Karpas-422 (cell line): ENCODE results near the gene GARIN5A. TPM values are rescaled to one million over a fixed set of nuclear protein-coding genes. Genes with fewer than 3 reads are reported as not detected.
A peak's percentile ranks its signal among the peaks of the same experiment; 100 is the strongest.

ENCODE experiments used
- DNase-seq: peaks from one replicate; pipeline ENCODE4 v3.0.0-alpha.2; 2015
- H2AFZ ChIP-seq: fragments of 200-600 bp; sonication (generic); 2 replicates; pipeline ENCODE4 v1.6.1; 2014; ENCODE audit warnings: antibody characterized with exemption, low read length, mixed read lengths
- H3K27ac ChIP-seq: fragments of 200-600 bp; sonication (generic); 2 replicates; pipeline ENCODE4 v1.5.1; 2014; ENCODE audit warnings: mild to moderate bottlenecking, low read length, moderate library complexity
- H3K27me3 ChIP-seq: fragments of 200-600 bp; sonication (generic); 2 replicates; pipeline ENCODE4 v1.6.1; 2014; ENCODE audit warnings: low read length, mixed read lengths
- H3K36me3 ChIP-seq: fragments of 200-600 bp; sonication (generic); 2 replicates; pipeline ENCODE4 v1.6.1; 2014; ENCODE audit warnings: low read length, mixed read lengths; ENCODE audit not compliant: insufficient read depth
- H3K4me1 ChIP-seq: fragments of 200-600 bp; sonication (generic); 2 replicates; pipeline ENCODE4 v1.6.1; 2014; ENCODE audit warnings: mild to moderate bottlenecking, low read length, mixed read lengths
- H3K4me2 ChIP-seq: fragments of 200-600 bp; sonication (generic); 2 replicates; pipeline ENCODE4 v1.6.1; 2014; ENCODE audit warnings: low read length, low read depth, mild to moderate bottlenecking; ENCODE audit not compliant: poor library complexity, severe bottlenecking
- H3K4me3 ChIP-seq: fragments of 200-600 bp; sonication (generic); 2 replicates; pipeline ENCODE4 v1.5.1; 2014; ENCODE audit warnings: mild to moderate bottlenecking, antibody characterized with exemption, low read length, mixed read lengths
- H3K79me2 ChIP-seq: fragments of 200-600 bp; sonication (generic); 2 replicates; pipeline ENCODE4 v1.6.1; 2014; ENCODE audit warnings: mild to moderate bottlenecking, low read length, mixed read lengths
- H3K9ac ChIP-seq: fragments of 200-600 bp; sonication (generic); 2 replicates; pipeline ENCODE4 v1.6.0; 2014; ENCODE audit warnings: low read length
- H3K9me2 ChIP-seq: fragments of 200-600 bp; sonication (generic), shearing (Covaris generic); replicated peaks from 2 replicates; pipeline ENCODE4 v1.6.0; 2014; ENCODE audit warnings: mild to moderate bottlenecking, low read length, moderate library complexity; ENCODE audit not compliant: insufficient read depth
- H3K9me3 ChIP-seq: fragments of 300-700, 200-600 bp; sonication (generic); 2 replicates; pipeline ENCODE4 v1.6.1; 2014; ENCODE audit warnings: low read length, mixed read lengths
- H4K20me1 ChIP-seq: fragments of 200-600 bp; sonication (generic); 2 replicates; pipeline ENCODE4 v1.6.1; 2014; ENCODE audit warnings: mild to moderate bottlenecking, antibody characterized with exemption, low read length, low read depth; ENCODE audit not compliant: insufficient read depth
- total RNA-seq: library from RNA; depleted of rRNA; stranded (reverse); fragments of >200 nt; shearing (Covaris generic); gene quantifications from 2 replicates; pipeline ENCODE4 v1.2.3, GENCODE V29; 2014; ENCODE audit warnings: low replicate concordance

Gene GARIN5A
- total RNA-seq, 1 experiment from 2014 or later: not detected

- Histone ChIP-seq H3K4me2 (no peak overlapping the region), H3K27me3 (no peaks in the 10 kb centered on the region), H3K9me3 (no peaks in the 10 kb centered on the region), H3K36me3 (no peaks in the 10 kb centered on the region), H3K9me2 (no peaks in the 10 kb centered on the region), H3K4me3 (no peak overlapping the region), H4K20me1 (no peaks in the 10 kb centered on the region), H3K79me2 (no peaks in the 10 kb centered on the region), H3K27ac (no peak overlapping the region), H3K9ac (no peak overlapping the region), H2AFZ (no peak overlapping the region), H3K4me1 (peaks cover 10% of the 10 kb centered on the region)
- DNase-seq: no peak
These were observed 17.8 kb upstream of the GARIN5A start for GRCh38 chr19:50494186-50495019.

GRCh38 chr19:50493171-50493570, 16.5 kb upstream of the GARIN5A start:
- Histone ChIP-seq H3K9me3 (no peaks in the 10 kb centered on the region), H3K27ac (no peak overlapping the region), H3K9me2 (no peaks in the 10 kb centered on the region), H4K20me1 (no peaks in the 10 kb centered on the region), H2AFZ (no peak overlapping the region), H3K4me3 (no peak overlapping the region), H3K27me3 (no peaks in the 10 kb centered on the region), H3K4me1 (peaks cover 10% of the 10 kb centered on the region), H3K4me2 (no peak overlapping the region), H3K79me2 (no peaks in the 10 kb centered on the region), H3K36me3 (no peaks in the 10 kb centered on the region), H3K9ac (no peak overlapping the region)
- DNase-seq: no peak

GRCh38 chr19:50492303-50493052, 15.8 kb upstream of the GARIN5A start:
- Histone ChIP-seq H4K20me1 (0 out of 2 replicates have a peak, but pooled peaks cover under 1% of the 10 kb centered on the region), H3K4me3 (no peak overlapping the region), H3K4me1 (peaks cover 10% of the 10 kb centered on the region), H3K9ac (no peak overlapping the region; the same call in 1 of the 2 replicates), H3K27ac (no peak overlapping the region), H2AFZ (no peak overlapping the region), H3K79me2 (no peaks in the 10 kb centered on the region), H3K9me2 (no peaks in the 10 kb centered on the region), H3K4me2 (peak overlapping the region; percentile 4), H3K36me3 (no peaks in the 10 kb centered on the region), H3K9me3 (no peaks in the 10 kb centered on the region), H3K27me3 (no peaks in the 10 kb centered on the region)
- peak; percentile 80 for DNase-seq

GRCh38 chr19:50490991-50491472, 14.4 kb upstream of the GARIN5A start:
- H3K27ac ChIP-seq: no peak overlapping the region
- no peak overlapping the region for H3K4me3 ChIP-seq
- DNase-seq: no peak
- H3K9me2 ChIP-seq: no peaks in the 10 kb centered on the region
- H3K4me2 ChIP-seq: no peak overlapping the region
- no peaks in the 10 kb centered on the region for H3K36me3 ChIP-seq
- no peaks in the 10 kb centered on the region for H3K79me2 ChIP-seq
- no peak overlapping the region for H3K9ac ChIP-seq
- no peaks in the 10 kb centered on the region for H3K27me3 ChIP-seq
- no peak overlapping the region for H2AFZ ChIP-seq
- 0 out of 2 replicates have a peak, but pooled peaks cover 4% of the 10 kb centered on the region for H4K20me1 ChIP-seq
- peaks cover 10% of the 10 kb centered on the region for H3K4me1 ChIP-seq
- H3K9me3 ChIP-seq: peaks cover 7% of the 10 kb centered on the region

GRCh38 chr19:50490411-50490811, 13.8 kb upstream of the GARIN5A start:
- Histone ChIP-seq H3K9me3 (peaks cover 13% of the 10 kb centered on the region), H3K36me3 (no peaks in the 10 kb centered on the region; the same call in 1 of the 2 replicates), H2AFZ (no peak overlapping the region), H3K4me3 (no peak overlapping the region), H3K9me2 (no peaks in the 10 kb centered on the region), H3K27ac (no peak overlapping the region), H3K79me2 (no peaks in the 10 kb centered on the region), H3K4me2 (no peak overlapping the region), H4K20me1 (0 out of 2 replicates have a peak, but pooled peaks cover 4% of the 10 kb centered on the region), H3K4me1 (peaks cover 10% of the 10 kb centered on the region), H3K9ac (no peak overlapping the region), H3K27me3 (no peaks in the 10 kb centered on the region)
- DNase-seq: no peak

GRCh38 chr19:50489461-50490011, 12.9 kb upstream of the GARIN5A start:
- no peak for DNase-seq
- Histone ChIP-seq H4K20me1 (0 out of 2 replicates have a peak, but pooled peaks cover 4% of the 10 kb centered on the region), H3K36me3 (peaks cover 4% of the 10 kb centered on the region; the same call in 1 of the 2 replicates), H3K79me2 (no peaks in the 10 kb centered on the region), H3K4me3 (no peak overlapping the region), H3K27ac (no peak overlapping the region), H3K9me3 (peaks cover 20% of the 10 kb centered on the region), H3K9ac (no peak overlapping the region), H3K4me2 (no peak overlapping the region), H3K4me1 (peaks cover 10% of the 10 kb centered on the region), H2AFZ (no peak overlapping the region), H3K27me3 (no peaks in the 10 kb centered on the region), H3K9me2 (no peaks in the 10 kb centered on the region)

GRCh38 chr19:50488389-50489194, 11.9 kb upstream of the GARIN5A start:
- no peak overlapping the region for H3K4me3 ChIP-seq
- no peaks in the 10 kb centered on the region for H3K27me3 ChIP-seq
- no peak for DNase-seq
- no peak overlapping the region for H2AFZ ChIP-seq
- H3K4me1 ChIP-seq: peaks cover 10% of the 10 kb centered on the region
- no peak overlapping the region for H3K27ac ChIP-seq
- 0 out of 2 replicates have a peak, but pooled peaks cover 4% of the 10 kb centered on the region for H4K20me1 ChIP-seq
- peaks cover 9% of the 10 kb centered on the region for H3K36me3 ChIP-seq
- H3K9me3 ChIP-seq: peaks cover 20% of the 10 kb centered on the region
- no peak overlapping the region for H3K9ac ChIP-seq
- H3K79me2 ChIP-seq: no peaks in the 10 kb centered on the region
- no peak overlapping the region for H3K4me2 ChIP-seq
- no peaks in the 10 kb centered on the region for H3K9me2 ChIP-seq
